ENCODE data around the gene BICRA.
"Not testable (repeated sequence)": the region's sequence is repeated elsewhere in the genome, so short reads cannot be mapped to it uniquely, and the experiment has no call there.

Gene BICRA

DNA sequence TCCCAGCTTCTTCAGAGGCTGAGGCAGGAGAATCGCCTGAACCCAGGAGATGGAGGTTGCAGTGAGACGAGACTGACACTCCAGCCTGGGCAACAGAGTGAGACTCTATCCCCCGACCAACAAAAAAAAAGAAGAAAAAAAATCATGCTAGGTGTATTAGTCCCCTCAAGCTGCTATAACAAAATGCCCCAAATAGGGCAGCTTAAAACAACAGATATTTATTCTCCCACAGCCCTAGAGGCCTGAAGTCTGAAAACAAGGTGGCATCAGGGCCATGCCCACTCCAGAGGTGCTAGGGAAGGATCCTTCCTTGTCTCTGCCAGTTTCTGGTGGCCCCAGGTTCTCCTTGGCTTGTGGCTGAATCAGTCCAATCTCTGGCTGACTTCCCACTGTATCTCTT lies 95.7 kb downstream of the BICRA start:
- ChIA-PET POLR2A (interaction anchor here (1.5 kb wide), 1 partner anchor 38 kb away, joined by 3 read pairs; no protein-coding TSS in a partner anchor), CTCF (interaction anchor here (0.6 to 0.9 kb wide), 2 partner anchors 8 to 89 kb away, joined by 3 to 4 read pairs; no protein-coding TSS in a partner anchor)
- DNase-seq (ENCODE audit: extremely low spot score): no peak
- no peak for TF ChIP-seq TARDBP (IDR thresholded peaks at IDR 0.05)
- no peak for TF ChIP-seq SUZ12 (IDR thresholded peaks at IDR 0.05)
- TF ChIP-seq L3MBTL2 (conservative IDR thresholded peaks at IDR 0.05): no peak
- TF ChIP-seq LEF1 (IDR thresholded peaks at IDR 0.05; ENCODE audit: borderline replicate concordance): no peak
- TF ChIP-seq BHLHE40 (IDR thresholded peaks at IDR 0.05; ENCODE audit: borderline replicate concordance): no peak
- TF ChIP-seq ARNT (IDR thresholded peaks at IDR 0.05): no peak
- no peak for TF ChIP-seq HDGF (IDR thresholded peaks at IDR 0.05; ENCODE audit: borderline replicate concordance)

GRCh38 chr19:47707135-47707925 lies 98.4 kb downstream of the BICRA start:
- DNase-seq (ENCODE audit: extremely low spot score): peak; percentile 85
- POLR2A ChIA-PET: interaction anchor here (1.0 kb wide), 1 partner anchor 270 kb away, joined by 3 read pairs; no protein-coding TSS in a partner anchor
- CTCF ChIA-PET: interaction anchor here (0.6 to 1.7 kb wide), 8 partner anchors 40 to 280 kb away, joined by 3 to 8 read pairs (median 4); no protein-coding TSS in a partner anchor
- TF ChIP-seq TARDBP (IDR thresholded peaks at IDR 0.05) (no peak), FOXK2 (IDR thresholded peaks at IDR 0.05) (no peak), FOXA1 (IDR thresholded peaks at IDR 0.05) (no peak), BHLHE40 (IDR thresholded peaks at IDR 0.05; ENCODE audit: borderline replicate concordance) (no peak), FOXM1 (IDR thresholded peaks at IDR 0.05; ENCODE audit: borderline replicate concordance) (no peak)

- ChIA-PET CTCF (interaction anchor here (0.9 to 1.8 kb wide), 5 partner anchors 31 to 284 kb away, joined by 3 to 21 read pairs (median 3); partner anchors contain the start of gene NOP53), POLR2A (interaction anchor here (2.7 kb wide), 1 partner anchor 33 kb away, joined by 19 read pairs; the partner anchor contains the start of gene NOP53)
- DNase-seq (ENCODE audit: extremely low spot score): no peak
- no peak for TF ChIP-seq BHLHE40 (IDR thresholded peaks at IDR 0.05; ENCODE audit: borderline replicate concordance)
- no peak for TF ChIP-seq TARDBP (IDR thresholded peaks at IDR 0.05)
- no peak for TF ChIP-seq PKNOX1 (IDR thresholded peaks at IDR 0.05)
- TF ChIP-seq FOXK2 (IDR thresholded peaks at IDR 0.05): no peak
- TF ChIP-seq L3MBTL2 (conservative IDR thresholded peaks at IDR 0.05): no peak
- TF ChIP-seq SUZ12 (IDR thresholded peaks at IDR 0.05): no peak
- TF ChIP-seq NFRKB (IDR thresholded peaks at IDR 0.05): no peak
- no peak for TF ChIP-seq HDGF (IDR thresholded peaks at IDR 0.05; ENCODE audit: borderline replicate concordance)
- TF ChIP-seq ARNT (IDR thresholded peaks at IDR 0.05): no peak
- no peak for TF ChIP-seq ZNF384 (IDR thresholded peaks at IDR 0.05)
- no peak for TF ChIP-seq FOXA1 (IDR thresholded peaks at IDR 0.05)
- TF ChIP-seq ELF4 (IDR thresholded peaks at IDR 0.05): no peak
- TF ChIP-seq CTBP1 (IDR thresholded peaks at IDR 0.05; ENCODE audit: borderline replicate concordance): no peak
- TF ChIP-seq FOXM1 (IDR thresholded peaks at IDR 0.05; ENCODE audit: borderline replicate concordance): no peak
- TF ChIP-seq LEF1 (IDR thresholded peaks at IDR 0.05; ENCODE audit: borderline replicate concordance): no peak
These were observed 102.8 kb downstream of the BICRA start for GRCh38 chr19:47711652-47712242.

- TF ChIP-seq FOXM1 (IDR thresholded peaks at IDR 0.05; ENCODE audit: borderline replicate concordance) (0 out of 2 replicates have a peak, but pooled peaks have one; percentile 19), SP1 (IDR thresholded peaks at IDR 0.05) (no peak)
- peak; percentile 80 for DNase-seq (ENCODE audit: extremely low spot score)
- ChIA-PET POLR2A (interaction anchor here (0.9 to 2.7 kb wide), 2 partner anchors 9 to 31 kb away, joined by 3 to 19 read pairs; partner anchors contain the start of gene NOP53), CTCF (interaction anchor here (0.5 to 1.8 kb wide), 11 partner anchors 8 to 277 kb away, joined by 3 to 21 read pairs (median 4); partner anchors contain the start of gene NOP53)
These were observed 104.4 kb downstream of the BICRA start, which contains the start of gene EHD2 for GRCh38 chr19:47713046-47714021. Gene EHD2, plus strand, starts transcription at chr19:47713422. Its CDS starts 3,191 bp downstream, at chr19:47716613.

GRCh38 chr19:47714339-47714738 lies 105.4 kb downstream of the BICRA start:
- ChIA-PET CTCF (no interaction called here), POLR2A (interaction anchor here (2.7 kb wide), 1 partner anchor 30 kb away, joined by 19 read pairs; the partner anchor contains the start of gene NOP53)
- TF ChIP-seq TARDBP (IDR thresholded peaks at IDR 0.05) (no peak), CTBP1 (IDR thresholded peaks at IDR 0.05; ENCODE audit: borderline replicate concordance) (no peak), FOXK2 (IDR thresholded peaks at IDR 0.05) (no peak), NFRKB (IDR thresholded peaks at IDR 0.05) (no peak), FOXM1 (IDR thresholded peaks at IDR 0.05; ENCODE audit: borderline replicate concordance) (no peak), PKNOX1 (IDR thresholded peaks at IDR 0.05) (no peak), LEF1 (IDR thresholded peaks at IDR 0.05; ENCODE audit: borderline replicate concordance) (no peak), SP1 (IDR thresholded peaks at IDR 0.05) (no peak), FOXA1 (IDR thresholded peaks at IDR 0.05) (no peak), L3MBTL2 (conservative IDR thresholded peaks at IDR 0.05) (no peak), ZNF384 (IDR thresholded peaks at IDR 0.05) (no peak), BHLHE40 (IDR thresholded peaks at IDR 0.05; ENCODE audit: borderline replicate concordance) (no peak), ARNT (IDR thresholded peaks at IDR 0.05) (no peak), ELF4 (IDR thresholded peaks at IDR 0.05) (no peak), SUZ12 (IDR thresholded peaks at IDR 0.05) (no peak), HDGF (IDR thresholded peaks at IDR 0.05; ENCODE audit: borderline replicate concordance) (no peak)
- DNase-seq (ENCODE audit: extremely low spot score): no peak

DNA sequence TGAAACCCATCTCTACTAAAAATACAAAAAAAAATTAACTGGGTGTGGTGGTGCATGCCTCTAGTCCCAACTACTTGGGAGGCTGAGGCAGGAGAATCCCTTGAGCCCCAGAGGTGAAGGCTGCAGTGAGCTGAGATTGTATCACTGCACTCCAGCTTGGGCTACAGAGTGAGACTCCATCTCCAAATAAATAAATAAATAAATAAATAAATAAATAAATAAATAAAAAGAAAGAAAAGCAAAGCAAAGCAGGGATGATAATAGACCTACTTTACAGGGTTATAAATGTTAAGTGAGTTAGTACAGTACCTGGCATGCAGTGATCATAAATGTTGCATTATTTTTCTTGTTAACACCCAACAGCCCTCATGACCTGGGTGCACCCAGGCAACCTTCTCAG lies 105.9 kb downstream of the BICRA start:
- CTCF ChIA-PET: interaction anchor here (0.7 kb wide), 1 partner anchor 12 kb away, joined by 7 read pairs; no protein-coding TSS in a partner anchor
- DNase-seq (ENCODE audit: extremely low spot score); POLR2A ChIA-PET: not testable (repeated sequence)
